GM12865 (cell line): ENCODE measurements around the gene LAMB2.
A peak's percentile ranks its signal among the peaks of the same experiment; 100 is the strongest.

Experiments
- DNase-seq: peaks from one replicate; pipeline ENCODE4 v3.0.0; 2010; ENCODE audit warnings: low read depth
- H3K4me3 ChIP-seq: 2 replicates; pipeline ENCODE4 v1.5.1; 2011; ENCODE audit warnings: mild to moderate bottlenecking, low read depth, low read length, control low read depth
- CTCF ChIP-seq: IDR thresholded peaks from 2 replicates; pipeline ENCODE4 v1.5.1; 2011; ENCODE audit warnings: low read length, control low read depth, low read depth, inconsistent platforms; ENCODE audit not compliant: insufficient read depth; ENCODE audit errors: missing control alignments

LAMB2 gene

GRCh38 chr3:49173116-49173791 is 40.4 kb upstream of the LAMB2 start:
- TF ChIP-seq CTCF = no peak
- H3K4me3 ChIP-seq = no peak overlapping the region
- DNase-seq = no peak

- no peak overlapping the region for H3K4me3 ChIP-seq
- no peak for DNase-seq
- no peak for TF ChIP-seq CTCF
These were observed 39.7 kb upstream of the LAMB2 start for GRCh38 chr3:49172551-49173041.

- peak overlapping the region; percentile 59 for H3K4me3 ChIP-seq
- no peak for TF ChIP-seq CTCF
- DNase-seq = no peak
These were observed 39.1 kb upstream of the LAMB2 start for GRCh38 chr3:49171775-49172500.

- peak; percentile 76 for DNase-seq
- H3K4me3 ChIP-seq = peak within 1 kb of the TSS; percentile 59
- peak; percentile 94 for TF ChIP-seq CTCF
These were observed 38.4 kb upstream of the LAMB2 start, which contains the start of gene KLHDC8B for GRCh38 chr3:49171119-49171774. KLHDC8B (plus strand) TSS chr3:49171598; CDS start chr3:49172770, 1,172 bp downstream.

GRCh38 chr3:49170744-49171118 is 37.9 kb upstream of the LAMB2 start:
- peak overlapping the region; percentile 59 for H3K4me3 ChIP-seq
- DNase-seq = no peak
- no peak for TF ChIP-seq CTCF

GRCh38 chr3:49166752-49167556 is 34.1 kb upstream of the LAMB2 start:
- TF ChIP-seq CTCF = no peak
- peak overlapping the region; percentile 93 for H3K4me3 ChIP-seq
- DNase-seq = no peak
